ENCODE measurements around the gene DNTT. TPM values are rescaled to one million over a fixed set of nuclear protein-coding genes. Genes with fewer than 3 reads are reported as not detected.

The DNTT gene
- polyA plus RNA-seq, 1 donor (not counting 4 experiments of a cell fraction or from before 2014, with no cell fraction given), result not detected

DNA sequence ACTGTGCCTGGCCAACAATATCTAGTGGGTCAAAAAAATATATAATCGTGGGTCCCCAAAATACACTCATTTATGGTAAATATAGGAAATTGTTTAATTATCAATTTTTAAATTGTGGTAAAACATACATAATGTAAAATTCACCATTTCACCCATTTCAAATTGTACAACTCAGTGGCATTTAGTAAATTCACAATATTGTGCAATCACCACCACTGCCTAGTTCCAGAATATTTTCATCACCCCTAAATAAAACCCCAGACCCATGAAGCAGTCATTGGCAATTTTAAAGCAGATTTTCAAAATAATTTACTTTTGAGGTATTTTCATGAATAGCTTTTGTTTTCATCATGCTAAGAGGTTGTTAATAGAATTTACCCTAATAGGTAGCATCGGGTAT lies 43.1 kb upstream of the DNTT start:
- no peak overlapping the region for H3K4me3 ChIP-seq (ENCODE audit: control insufficient read depth in 2 of 3, extremely low read depth in 1 of 3, insufficient read depth in 2 of 3, low read depth in 1 of 3, low read length in 3 of 3)
- no peaks in the 10 kb centered on the region for H4K20me1 ChIP-seq (ENCODE audit: control insufficient read depth, extremely low read depth, insufficient read depth, low read length)
- H3K36me3 ChIP-seq (ENCODE audit: control insufficient read depth in 2 of 2, extremely low read depth in 1 of 2, insufficient read depth in 2 of 2, low read length in 2 of 2), result no peaks in the 10 kb centered on the region
- H2AFZ ChIP-seq (ENCODE audit: control insufficient read depth, low read length), result no peak overlapping the region
- no peaks in the 10 kb centered on the region for H3K9me1 ChIP-seq (ENCODE audit: control insufficient read depth, extremely low read depth, insufficient read depth, low read length)
- dilution Hi-C loops (cut with MboI; ENCODE audit: extremely low pct_ligation_motif_present, low sequenced_read_pairs), result no loop called here
- FAIRE-seq (no peak), DNase-seq (ENCODE audit: low read depth, low spot score) (no peak)
- no peaks in the 10 kb centered on the region for H3K4me1 ChIP-seq (ENCODE audit: control insufficient read depth, extremely low read depth, insufficient read depth, low read length)
- no peaks in the 10 kb centered on the region for H3K27me3 ChIP-seq (ENCODE audit: control insufficient read depth, extremely low read depth, insufficient read depth, low read length)
- H3K4me2 ChIP-seq (ENCODE audit: control insufficient read depth, extremely low read depth, insufficient read depth, low read depth, low read length), result no peak overlapping the region
- no peak overlapping the region for H3K27ac ChIP-seq (ENCODE audit: control insufficient read depth, insufficient read depth, low read length)
- H3K79me2 ChIP-seq (ENCODE audit: control insufficient read depth, insufficient read depth, low read length), result no peaks in the 10 kb centered on the region
- no peaks in the 10 kb centered on the region for H3K9me3 ChIP-seq (ENCODE audit: control insufficient read depth, low read depth, low read length)
- no peak for TF ChIP-seq EZH2 (IDR thresholded peaks at IDR 0.05; ENCODE audit: low read length)
- H3K9ac ChIP-seq (ENCODE audit: control insufficient read depth, extremely low read depth, insufficient read depth, low read length), result no peak overlapping the region

DNA sequence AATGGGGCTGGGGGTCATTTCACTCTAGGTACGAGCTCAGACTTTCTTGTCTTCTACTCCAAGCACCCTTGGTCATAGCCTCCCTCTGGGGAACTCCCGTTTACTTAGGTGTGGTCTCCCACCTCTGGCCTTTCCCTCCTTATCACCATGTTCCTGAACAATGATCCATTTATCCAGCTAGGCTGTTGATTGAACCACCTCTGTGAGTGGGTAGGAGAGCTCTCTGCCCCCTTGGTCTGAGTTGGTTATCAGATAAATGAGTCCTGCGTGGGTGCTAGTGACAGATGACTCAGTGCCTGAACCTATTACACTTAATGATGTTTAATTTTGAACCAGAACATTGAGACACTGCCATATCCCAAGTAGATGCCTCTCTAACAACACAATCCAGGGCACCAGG lies 42.3 kb upstream of the DNTT start:
- H3K27ac ChIP-seq (ENCODE audit: control insufficient read depth, insufficient read depth, low read length), result no peak overlapping the region
- no peak overlapping the region for H2AFZ ChIP-seq (ENCODE audit: control insufficient read depth, low read length)
- dilution Hi-C loops (cut with MboI; ENCODE audit: extremely low pct_ligation_motif_present, low sequenced_read_pairs), result no loop called here
- no peak for FAIRE-seq
- H3K4me3 ChIP-seq (ENCODE audit: control insufficient read depth in 2 of 3, extremely low read depth in 1 of 3, insufficient read depth in 2 of 3, low read depth in 1 of 3, low read length in 3 of 3), result no peak overlapping the region
- no peak overlapping the region for H3K4me2 ChIP-seq (ENCODE audit: control insufficient read depth, extremely low read depth, insufficient read depth, low read depth, low read length)
- H3K79me2 ChIP-seq (ENCODE audit: control insufficient read depth, insufficient read depth, low read length), result no peaks in the 10 kb centered on the region
- no peak overlapping the region for H3K9ac ChIP-seq (ENCODE audit: control insufficient read depth, extremely low read depth, insufficient read depth, low read length)
- H3K4me1 ChIP-seq (ENCODE audit: control insufficient read depth, extremely low read depth, insufficient read depth, low read length), result peaks cover 2% of the 10 kb centered on the region
- H3K9me1 ChIP-seq (ENCODE audit: control insufficient read depth, extremely low read depth, insufficient read depth, low read length), result no peaks in the 10 kb centered on the region
- no peaks in the 10 kb centered on the region for H3K9me3 ChIP-seq (ENCODE audit: control insufficient read depth, low read depth, low read length)
- no peak for DNase-seq (ENCODE audit: low read depth, low spot score)
- no peaks in the 10 kb centered on the region for H4K20me1 ChIP-seq (ENCODE audit: control insufficient read depth, extremely low read depth, insufficient read depth, low read length)
- H3K27me3 ChIP-seq (ENCODE audit: control insufficient read depth, extremely low read depth, insufficient read depth, low read length), result no peaks in the 10 kb centered on the region
- H3K36me3 ChIP-seq (ENCODE audit: control insufficient read depth in 2 of 2, extremely low read depth in 1 of 2, insufficient read depth in 2 of 2, low read length in 2 of 2), result no peaks in the 10 kb centered on the region
- TF ChIP-seq EZH2 (IDR thresholded peaks at IDR 0.05; ENCODE audit: low read length), result no peak
- TF ChIP-seq, protein P1, sequence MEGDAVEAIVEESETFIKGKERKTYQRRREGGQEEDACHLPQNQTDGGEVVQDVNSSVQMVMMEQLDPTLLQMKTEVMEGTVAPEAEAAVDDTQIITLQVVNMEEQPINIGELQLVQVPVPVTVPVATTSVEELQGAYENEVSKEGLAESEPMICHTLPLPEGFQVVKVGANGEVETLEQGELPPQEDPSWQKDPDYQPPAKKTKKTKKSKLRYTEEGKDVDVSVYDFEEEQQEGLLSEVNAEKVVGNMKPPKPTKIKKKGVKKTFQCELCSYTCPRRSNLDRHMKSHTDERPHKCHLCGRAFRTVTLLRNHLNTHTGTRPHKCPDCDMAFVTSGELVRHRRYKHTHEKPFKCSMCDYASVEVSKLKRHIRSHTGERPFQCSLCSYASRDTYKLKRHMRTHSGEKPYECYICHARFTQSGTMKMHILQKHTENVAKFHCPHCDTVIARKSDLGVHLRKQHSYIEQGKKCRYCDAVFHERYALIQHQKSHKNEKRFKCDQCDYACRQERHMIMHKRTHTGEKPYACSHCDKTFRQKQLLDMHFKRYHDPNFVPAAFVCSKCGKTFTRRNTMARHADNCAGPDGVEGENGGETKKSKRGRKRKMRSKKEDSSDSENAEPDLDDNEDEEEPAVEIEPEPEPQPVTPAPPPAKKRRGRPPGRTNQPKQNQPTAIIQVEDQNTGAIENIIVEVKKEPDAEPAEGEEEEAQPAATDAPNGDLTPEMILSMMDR (optimal IDR thresholded peaks at IDR 0.05 in 1 of 3, IDR thresholded peaks at IDR 0.05 in 1 of 3, conservative IDR thresholded peaks at IDR 0.05 in 1 of 3; ENCODE audit: extremely low read depth in 1 of 3, insufficient read depth in 2 of 3, low read length in 3 of 3), result no peak

DNA sequence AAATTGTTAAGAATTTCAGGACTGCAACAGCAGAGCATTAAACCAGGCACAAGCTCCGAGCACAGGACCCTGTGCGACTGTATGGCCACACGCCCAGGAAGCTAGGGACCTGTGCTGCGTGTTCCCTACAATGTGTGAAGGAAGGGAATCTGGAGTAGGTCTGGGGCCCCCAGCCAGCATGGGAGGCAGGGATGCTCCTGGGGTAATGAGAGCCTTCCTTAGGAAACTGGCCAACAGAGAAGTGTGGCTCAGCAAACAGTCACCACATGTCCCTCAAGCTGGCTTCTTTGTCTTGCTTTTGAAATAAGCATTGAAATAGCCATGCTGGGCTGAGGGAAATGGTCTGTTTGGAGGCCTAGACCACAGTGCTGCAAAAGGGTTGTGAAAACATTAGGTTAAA lies 41.1 kb upstream of the DNTT start:
- Histone ChIP-seq H3K36me3 (ENCODE audit: control insufficient read depth in 2 of 2, extremely low read depth in 1 of 2, insufficient read depth in 2 of 2, low read length in 2 of 2) (no peaks in the 10 kb centered on the region), H3K4me2 (ENCODE audit: control insufficient read depth, extremely low read depth, insufficient read depth, low read depth, low read length) (no peak overlapping the region), H3K9ac (ENCODE audit: control insufficient read depth, extremely low read depth, insufficient read depth, low read length) (no peak overlapping the region), H3K79me2 (ENCODE audit: control insufficient read depth, insufficient read depth, low read length) (no peaks in the 10 kb centered on the region), H3K4me3 (ENCODE audit: control insufficient read depth in 2 of 3, extremely low read depth in 1 of 3, insufficient read depth in 2 of 3, low read depth in 1 of 3, low read length in 3 of 3) (no peak overlapping the region), H2AFZ (ENCODE audit: control insufficient read depth, low read length) (no peak overlapping the region), H3K27me3 (ENCODE audit: control insufficient read depth, extremely low read depth, insufficient read depth, low read length) (no peaks in the 10 kb centered on the region), H3K9me3 (ENCODE audit: control insufficient read depth, low read depth, low read length) (no peaks in the 10 kb centered on the region), H3K4me1 (ENCODE audit: control insufficient read depth, extremely low read depth, insufficient read depth, low read length) (peaks cover 11% of the 10 kb centered on the region), H4K20me1 (ENCODE audit: control insufficient read depth, extremely low read depth, insufficient read depth, low read length) (no peaks in the 10 kb centered on the region), H3K27ac (ENCODE audit: control insufficient read depth, insufficient read depth, low read length) (no peak overlapping the region), H3K9me1 (ENCODE audit: control insufficient read depth, extremely low read depth, insufficient read depth, low read length) (no peaks in the 10 kb centered on the region)
- no peak for FAIRE-seq
- no peak for TF ChIP-seq EZH2 (IDR thresholded peaks at IDR 0.05; ENCODE audit: low read length)
- TF ChIP-seq, protein P1 (optimal IDR thresholded peaks at IDR 0.05 in 1 of 3, IDR thresholded peaks at IDR 0.05 in 1 of 3, conservative IDR thresholded peaks at IDR 0.05 in 1 of 3; ENCODE audit: extremely low read depth in 1 of 3, insufficient read depth in 2 of 3, low read length in 3 of 3), result no peak
- dilution Hi-C loops (cut with MboI; ENCODE audit: extremely low pct_ligation_motif_present, low sequenced_read_pairs), result no loop called here
- DNase-seq (ENCODE audit: low read depth, low spot score), result no peak
